Inferior parietal cortex (tissue), 1 donor: ENCODE results near the gene MTERF4.
A peak's percentile ranks its signal among the peaks of the same experiment; 100 is the strongest.

Experiments
- DNase-seq: peaks from one replicate; pipeline ENCODE4 v3.0.0-alpha.2; 2016; ENCODE audit errors: extremely low spot score

Gene MTERF4

DNA sequence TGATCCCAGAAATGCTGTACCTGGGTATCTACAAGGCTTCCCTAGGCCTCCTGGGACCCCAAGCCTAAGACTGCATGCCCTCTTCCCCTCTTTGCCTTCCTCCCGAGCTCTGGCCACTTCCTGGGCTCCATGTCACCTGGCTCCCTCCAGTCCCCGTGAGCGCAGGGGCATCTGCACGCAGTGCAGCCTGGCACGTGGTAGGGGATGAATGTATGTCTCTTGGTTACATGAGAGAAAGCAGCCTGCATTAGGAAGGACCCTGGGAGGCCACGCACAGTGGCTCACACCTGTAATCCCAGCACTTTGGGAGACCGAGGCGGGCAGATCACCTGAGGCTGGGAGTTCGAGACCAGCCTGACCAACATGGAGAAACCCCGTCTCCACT lies 31.3 kb upstream of the MTERF4 start:
- no peak for DNase-seq

DNA sequence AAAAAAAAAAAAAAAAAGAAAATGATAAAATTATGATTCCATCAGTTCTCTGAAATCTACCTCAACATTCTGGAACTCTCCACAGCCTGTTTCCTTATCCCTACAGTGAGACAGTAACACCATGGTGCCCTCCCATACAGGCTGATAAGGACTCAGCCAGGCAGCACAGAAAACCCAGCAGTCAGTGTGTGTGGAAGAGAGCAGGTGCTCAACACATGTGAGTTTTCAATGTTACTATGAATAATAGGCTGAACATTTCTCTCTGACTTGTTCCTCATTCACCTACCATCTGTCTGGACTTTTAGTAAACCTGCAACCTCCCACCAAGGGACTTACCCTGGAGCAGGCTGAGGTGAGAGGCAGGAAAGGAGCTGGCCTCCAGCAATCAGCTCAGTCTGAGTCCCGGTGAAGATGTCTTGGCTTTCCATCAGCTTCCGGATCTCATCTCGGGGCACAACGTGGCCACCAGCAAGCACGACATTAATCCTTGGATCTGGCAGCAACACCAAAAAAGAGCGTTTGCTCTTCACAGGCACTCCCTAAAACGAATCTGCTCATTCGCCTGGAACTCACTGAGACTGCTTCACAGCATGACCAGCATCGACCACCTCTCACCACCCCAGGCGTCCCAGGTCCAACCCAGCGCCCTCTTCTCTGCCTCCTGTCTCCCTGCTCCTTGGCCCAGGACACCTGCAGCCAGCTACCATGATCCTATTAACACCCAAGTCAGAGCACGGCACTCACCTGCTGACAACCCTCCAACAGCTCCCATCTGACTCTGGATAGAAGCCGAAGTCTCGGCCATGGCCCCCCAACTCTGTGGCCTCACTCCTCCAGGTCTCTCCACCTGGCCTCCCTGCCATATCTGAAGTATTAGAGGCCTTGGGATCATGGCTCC lies 30.7 kb upstream of the MTERF4 start:
- DNase-seq: no peak

DNA sequence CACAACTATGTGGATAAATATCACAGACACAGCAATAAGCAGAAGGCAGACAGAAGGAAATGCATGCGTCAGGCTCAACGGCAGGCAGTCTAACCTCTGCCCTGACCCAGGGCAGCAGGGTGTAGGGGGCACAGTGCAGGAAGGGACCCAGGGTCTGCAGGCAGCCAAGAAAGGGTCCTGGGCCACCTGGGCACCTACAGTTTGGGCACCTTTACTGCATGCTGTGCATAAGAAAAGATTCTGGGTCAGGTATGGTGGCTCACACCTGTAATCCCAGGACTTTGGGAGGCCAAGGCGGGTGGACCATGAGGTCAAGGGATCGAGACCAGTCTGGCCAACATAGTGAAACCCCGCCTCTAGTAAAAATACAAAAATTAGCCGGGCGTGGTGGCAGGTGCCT lies 29.4 kb upstream of the MTERF4 start:
- no peak for DNase-seq

DNA sequence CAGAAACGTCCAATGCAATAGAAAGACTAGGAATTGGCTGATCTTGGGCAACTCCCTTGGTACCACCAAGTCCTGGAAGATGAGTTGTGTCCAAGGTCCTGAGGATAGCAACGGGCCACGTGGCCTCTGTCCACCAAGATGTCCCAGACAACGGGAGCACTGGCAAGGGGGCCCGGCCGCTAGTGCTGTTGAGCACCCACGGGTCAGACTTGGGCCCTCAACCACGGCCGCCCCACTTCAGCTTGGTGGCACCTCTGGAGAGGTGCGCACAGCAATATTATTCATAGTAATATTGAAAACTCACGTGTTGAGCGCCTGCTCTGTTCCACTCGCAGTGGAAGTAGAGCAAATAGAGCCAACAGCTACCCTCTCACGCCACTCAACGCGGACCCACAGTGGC lies 28.2 kb upstream of the MTERF4 start:
- no peak for DNase-seq

DNA sequence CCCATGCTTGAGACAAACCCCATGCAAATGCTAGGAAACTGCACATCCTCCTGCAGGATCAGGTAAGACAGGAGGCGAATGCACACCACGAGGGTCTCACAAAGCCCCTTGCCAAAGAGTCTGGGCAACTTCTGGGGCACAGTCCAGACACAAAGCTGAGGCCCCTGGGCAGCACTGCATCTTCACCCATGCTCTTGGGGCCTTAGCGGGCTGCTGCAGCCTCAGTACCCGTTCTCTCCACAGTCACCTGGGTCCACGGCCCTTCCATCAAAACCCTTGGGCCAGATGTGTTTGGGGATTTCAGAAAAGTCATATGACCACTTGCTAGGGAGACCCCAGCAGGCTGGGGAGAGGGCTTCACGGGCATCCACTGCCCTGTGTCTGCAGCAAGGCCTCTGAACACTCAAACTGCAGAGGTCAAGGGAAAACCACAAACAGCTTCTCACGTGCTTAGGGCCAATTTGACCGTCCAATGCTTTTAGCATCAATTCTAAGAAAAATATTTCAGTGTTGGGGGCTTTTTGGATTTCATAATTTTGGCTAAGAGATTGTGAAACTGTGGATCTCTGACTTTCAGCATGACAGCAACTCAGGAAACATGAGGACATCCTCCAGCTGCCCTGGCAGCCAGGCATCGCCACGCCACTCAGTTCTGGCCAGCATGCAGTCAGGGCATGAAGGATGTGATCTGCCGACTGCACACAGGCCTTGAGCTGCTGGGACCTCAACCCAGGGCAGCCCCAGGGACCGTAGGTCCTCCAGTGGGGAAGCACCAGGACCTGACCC lies 27.2 kb upstream of the MTERF4 start:
- no peak for DNase-seq

DNA sequence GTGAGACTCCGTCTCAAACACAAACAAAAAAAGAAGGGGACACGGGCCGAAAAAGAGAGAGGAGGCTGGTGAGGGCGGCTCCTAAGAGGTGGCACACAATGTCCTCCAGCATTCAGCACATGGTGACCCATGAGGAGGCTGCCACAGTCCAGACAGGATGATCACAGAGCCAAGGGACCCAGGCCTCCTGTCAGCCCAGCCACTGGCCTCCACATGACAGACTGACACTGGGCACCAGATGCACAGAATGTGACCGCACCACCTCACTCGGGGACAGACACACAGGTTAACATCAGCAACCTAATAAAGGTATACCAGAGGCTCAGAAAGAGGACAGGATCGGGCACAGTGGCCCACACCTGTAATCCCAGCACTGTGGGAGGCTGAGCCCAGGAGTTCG lies 26.2 kb upstream of the MTERF4 start:
- no peak for DNase-seq

DNA sequence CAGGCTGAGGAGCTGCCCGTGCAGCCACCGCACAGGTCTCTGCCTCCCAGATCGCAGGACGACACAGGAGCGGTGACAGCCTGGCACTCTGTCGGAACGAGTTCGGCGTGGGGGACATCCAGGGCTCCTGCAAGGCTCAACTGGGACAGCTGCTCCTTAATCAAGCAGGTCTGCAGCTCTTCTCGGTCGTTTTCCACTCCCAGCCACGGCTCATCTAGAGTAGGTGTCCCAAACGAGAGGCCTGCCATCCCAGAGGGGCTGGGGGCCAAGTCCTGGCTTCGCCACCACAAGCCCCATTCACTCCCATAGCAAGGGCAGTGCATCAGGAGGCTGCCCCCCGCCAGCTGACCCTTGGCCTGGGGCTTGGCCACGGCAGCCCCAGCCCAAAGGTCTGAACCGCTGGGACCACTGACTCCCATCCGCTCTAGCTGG lies 24.7 kb upstream of the MTERF4 start:
- no peak for DNase-seq

DNA sequence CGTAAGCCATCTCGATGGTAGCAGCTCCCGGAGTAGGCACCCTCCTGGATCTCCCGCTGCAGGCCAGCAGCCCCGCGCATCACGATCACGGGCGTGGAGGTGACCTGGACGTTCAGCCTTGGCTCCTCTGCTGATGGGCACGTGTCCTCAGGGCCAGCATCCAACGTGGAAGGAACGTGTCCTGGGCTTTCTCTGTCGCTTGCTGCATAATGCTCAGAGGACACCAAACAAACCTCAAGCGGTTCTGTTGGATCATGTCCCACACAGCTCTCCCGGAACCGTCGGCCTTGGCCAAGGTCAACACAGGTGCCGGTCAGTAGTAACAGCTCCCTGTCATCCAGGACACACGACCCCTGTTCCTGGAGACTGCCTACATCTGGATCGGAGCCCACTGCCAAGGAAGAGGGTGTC lies 24.1 kb upstream of the MTERF4 start:
- DNase-seq: no peak

DNA sequence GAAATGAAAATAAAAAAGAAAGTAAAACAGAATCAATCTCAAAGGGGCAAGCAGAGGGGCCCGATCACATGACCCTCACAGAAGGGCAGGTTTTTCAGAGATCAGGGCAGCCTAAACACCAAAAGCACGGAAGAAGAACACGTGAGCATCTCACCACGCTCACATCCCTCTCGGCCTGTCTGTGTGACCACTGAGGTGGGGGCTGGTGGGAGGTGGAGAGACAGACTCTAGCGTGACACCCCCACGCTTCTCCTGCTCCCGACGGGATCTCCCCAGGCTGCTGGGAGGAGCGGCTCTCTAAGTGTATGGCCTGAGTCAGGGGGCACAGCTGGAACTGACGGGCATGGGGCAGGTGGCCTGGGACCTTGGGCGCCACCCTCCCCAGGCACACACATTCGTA lies 23.5 kb upstream of the MTERF4 start:
- DNase-seq: no peak

DNA sequence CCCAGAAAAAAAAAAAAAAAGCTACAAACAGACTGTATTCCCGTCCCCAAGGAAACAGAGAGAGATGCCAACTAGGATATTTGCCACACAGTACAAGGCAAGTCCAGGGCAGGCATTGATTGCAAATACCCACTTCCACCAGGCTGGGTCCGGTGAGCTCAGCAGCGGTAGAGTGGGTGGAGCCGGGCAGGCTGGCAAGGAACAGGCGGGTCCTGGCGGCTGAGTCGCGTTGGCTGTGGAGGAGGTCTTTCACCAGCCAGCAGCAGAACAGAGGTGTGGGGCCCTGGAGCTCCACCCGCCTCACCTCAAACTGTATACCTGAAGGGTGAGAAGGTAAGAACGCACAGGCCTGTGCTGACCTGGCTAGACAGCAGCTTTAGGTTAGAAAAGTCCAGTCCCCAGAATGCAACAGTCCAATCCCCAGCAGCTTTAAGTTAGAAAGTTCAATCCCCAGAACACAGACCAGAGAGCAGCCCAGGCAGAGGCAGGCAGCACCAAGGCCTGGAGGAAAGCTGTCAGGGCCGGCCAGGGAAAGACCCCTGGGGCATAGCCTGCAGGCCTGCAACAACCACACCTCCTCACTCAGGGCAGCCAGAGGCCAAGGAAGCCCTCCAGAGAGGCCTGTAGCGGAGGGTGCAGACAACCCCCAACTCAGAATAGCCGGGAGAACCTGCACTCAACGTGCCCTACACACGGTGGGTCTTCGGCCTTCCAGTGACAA lies 21.9 kb upstream of the MTERF4 start:
- DNase-seq: peak; percentile 9

DNA sequence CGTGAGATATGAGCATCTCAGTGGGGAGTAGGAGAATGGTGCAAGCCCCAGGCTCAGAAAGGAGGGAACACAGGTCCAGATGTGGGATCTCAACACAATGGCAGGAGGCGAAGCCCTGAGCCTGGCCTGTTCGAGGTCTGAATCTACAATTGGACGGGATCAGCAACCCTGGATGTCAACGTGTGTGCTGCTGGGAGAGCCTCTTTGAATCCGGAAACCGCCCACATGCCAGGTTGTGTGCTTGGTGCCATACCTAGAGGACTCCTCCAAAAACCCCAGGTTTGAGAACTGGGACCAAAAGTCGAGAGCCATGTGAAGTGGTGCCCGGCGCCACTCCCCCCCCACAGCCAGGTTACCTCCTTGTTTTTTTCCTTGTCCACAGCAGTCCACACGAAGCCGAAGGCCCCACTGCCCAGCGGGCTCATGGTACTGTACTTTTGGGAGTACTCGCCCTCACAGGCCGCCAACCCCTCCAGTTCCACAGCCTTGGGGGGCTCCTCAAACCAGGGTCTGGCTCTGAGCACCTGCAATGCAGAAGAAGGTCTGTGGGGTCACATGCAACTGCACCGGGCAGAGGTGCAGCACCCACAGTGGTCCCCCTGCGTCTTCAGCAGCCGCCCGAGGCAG lies 20.4 kb upstream of the MTERF4 start:
- no peak for DNase-seq

DNA sequence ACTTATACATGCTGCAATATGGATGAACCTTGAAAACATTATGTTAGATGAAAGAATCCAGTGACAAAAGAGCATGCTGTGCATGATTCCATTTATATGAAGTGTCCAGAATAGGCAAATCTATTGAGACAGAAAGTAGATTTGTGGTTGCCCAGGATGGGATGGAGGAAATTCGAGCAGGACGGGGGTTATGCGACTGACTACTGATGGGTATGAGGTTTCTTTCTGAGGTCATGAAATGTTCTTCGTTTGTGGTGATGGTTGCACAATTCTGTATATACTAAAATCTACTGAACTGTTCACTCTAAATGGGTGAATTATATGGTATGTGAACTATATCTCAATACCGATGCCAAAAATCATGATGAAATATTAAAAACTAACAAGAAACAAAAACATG lies 18.9 kb upstream of the MTERF4 start:
- no peak for DNase-seq

DNA sequence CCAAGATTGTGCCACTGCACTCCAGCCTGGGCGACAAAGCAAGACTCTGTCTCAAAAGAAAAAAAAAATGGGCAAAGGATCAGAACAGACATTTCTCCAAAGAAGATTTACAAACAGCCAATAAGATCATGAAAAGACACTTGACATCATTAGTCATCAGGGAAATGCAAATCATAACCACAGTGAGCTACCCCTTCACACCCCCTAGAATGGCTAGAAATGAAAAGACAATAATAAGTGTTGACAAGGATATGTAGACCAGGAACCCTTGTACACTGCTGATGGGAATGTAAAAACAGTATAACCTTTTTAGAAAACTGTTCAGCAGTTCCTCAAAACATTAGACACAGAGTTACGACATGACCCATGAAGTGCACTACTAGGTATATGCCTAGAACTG lies 18.4 kb upstream of the MTERF4 start:
- no peak for DNase-seq

DNA sequence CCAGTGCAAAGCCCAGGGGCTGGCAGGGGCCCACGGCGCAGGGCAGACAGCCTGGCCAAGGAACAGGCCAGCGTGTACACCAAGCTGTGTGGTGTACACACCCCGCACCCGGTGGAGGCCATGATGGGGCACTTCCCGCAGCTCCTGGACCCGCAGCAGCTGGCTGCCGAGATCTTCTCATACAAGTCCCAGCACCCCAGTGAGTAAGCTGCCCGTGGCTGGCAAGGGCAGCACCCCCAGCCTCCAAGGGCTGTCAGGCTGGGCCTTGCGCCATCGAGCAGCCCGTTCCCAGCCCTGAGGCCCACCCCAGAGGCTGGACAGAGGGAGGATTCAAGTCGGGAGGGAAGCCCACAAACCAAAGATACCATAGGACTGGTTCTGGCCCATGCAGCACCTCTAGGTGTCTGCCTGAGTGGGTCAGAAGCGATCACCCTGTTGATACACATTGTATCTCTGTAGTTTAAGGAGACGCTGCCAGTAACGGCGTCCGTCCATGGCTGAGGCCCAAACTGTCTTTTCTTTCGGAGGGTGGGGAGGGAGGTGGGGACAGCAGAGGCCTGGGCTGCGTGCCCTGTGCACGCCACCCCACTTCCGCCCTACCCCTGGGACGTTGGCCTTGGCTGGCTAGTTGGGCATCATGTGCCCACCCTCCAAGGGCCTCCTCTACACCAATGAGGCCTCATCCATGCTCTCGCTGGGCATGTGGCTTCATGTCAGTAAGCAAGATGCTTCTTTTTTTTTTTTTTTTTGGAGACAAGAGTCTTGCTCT lies 16.8 kb upstream of the MTERF4 start:
- no peak for DNase-seq

DNA sequence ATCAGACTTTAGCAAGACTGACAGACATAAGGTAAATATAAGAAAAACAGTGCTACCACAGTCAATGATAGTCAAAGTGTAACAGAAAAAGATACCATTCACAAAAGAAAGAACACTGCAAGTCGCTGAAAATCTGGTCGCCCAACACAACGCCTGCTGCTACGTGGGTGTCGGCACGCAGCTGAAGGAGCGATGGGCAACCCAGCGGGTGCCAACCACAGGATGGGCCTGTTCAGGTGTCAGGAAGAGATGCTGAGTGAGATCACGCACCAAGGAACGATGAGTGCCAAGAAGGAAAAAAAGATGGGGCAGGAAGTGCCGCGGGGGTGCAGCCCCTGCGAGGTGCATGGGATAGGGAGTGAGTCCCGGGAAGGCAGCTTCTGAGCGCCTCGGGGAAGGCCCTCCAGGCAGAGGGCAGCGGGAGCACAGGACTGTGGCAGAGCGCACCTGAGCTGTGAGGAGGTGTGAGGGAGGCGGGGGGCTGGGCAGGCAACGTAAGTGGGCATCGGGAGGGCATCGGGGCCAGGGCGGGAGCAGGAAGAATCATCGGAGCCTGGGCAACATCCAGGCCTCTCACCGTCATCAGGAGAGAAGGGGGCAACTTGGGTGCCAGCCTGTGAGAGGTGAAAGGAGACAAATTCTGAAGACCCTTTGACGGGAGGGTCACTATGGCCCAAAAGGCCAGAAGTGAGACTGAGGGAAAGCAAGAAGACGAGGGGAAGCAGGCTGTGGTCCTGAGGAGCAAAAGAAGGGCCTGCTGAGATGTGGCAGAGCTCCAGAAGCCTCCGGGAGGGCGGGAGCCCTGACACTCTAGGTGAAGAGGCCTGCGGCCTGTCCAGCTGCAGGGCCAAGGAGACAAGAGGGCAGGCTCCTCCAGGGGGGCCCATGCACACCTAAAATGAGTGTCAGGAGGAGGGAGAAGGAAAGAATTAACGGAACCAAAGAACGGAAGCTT lies 14.8 kb upstream of the MTERF4 start:
- no peak for DNase-seq

DNA sequence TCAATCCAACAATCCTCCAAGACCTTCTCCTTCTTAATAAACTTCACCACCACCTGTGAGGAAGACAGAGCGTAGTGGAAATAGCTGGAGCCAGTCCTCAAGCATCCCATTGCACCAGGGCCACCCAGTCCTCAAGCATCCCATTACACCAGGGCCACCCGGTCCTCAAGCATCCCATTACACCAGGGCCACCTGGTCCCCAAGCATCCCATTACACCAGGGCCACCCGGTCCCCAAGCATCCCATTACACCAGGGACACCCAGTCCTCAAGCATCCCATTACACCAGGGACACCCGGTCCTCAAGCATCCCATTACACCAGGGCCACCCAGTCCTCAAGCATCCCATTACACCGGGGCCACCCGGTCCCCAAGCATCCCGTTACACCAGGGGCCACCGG lies 13.3 kb upstream of the MTERF4 start:
- DNase-seq: no peak

DNA sequence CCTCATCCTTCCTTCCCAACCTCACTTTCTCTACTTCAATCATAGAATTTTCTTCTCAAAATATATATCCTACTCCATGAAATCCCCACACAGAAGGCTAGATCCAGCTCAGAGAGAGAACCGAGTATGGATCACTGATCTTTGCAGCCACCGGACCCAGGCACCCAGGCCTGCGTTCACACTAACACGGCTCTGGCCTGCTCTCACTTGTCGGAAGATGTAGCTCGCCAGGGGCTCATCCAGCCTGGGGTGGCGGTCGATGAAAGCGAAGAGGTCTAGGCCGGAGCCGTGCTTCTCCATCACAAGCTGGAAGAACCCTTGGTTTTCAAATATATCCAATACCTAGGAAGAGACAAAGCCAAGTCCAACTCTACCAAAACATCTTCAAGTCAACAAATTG lies 12.7 kb upstream of the MTERF4 start:
- no peak for DNase-seq

DNA sequence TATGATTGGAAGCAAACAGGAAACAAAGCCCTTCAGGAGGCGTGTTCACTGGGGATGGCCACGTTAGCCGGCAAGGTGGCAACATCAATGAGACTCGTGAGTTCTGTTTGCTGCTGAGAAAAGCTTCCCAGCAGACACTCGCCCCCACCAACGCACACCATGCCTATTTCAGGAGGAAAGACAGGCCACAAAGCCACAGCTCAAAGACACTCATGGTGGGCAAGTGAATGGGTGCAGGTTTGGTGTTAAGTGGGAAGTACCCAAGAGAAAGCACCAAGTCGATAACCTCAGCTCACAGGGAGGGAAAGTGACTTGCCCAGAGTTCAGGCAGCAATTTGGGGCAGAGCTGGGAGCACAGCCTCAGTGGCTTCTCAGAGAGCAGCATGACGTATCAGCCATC lies 10.5 kb upstream of the MTERF4 start:
- no peak for DNase-seq

DNA sequence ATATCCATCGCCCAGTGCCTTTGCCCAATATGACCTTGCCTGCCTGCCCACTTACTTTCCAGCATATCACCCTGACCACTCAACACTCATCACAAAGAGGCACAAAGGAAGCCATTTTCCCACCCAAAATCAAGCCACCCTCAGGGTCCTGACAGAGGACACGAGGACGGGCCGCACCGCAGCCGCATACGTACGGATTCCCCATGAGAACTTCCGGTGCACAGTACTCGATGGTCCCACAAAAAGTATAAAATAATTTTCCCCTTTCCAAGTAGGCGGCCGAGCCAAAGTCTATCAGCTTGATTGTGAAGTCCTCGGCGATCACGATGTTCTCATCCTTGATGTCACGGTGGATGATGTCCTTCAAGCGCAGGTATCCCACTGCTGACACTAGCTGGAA lies 10.0 kb upstream of the MTERF4 start:
- DNase-seq: no peak

DNA sequence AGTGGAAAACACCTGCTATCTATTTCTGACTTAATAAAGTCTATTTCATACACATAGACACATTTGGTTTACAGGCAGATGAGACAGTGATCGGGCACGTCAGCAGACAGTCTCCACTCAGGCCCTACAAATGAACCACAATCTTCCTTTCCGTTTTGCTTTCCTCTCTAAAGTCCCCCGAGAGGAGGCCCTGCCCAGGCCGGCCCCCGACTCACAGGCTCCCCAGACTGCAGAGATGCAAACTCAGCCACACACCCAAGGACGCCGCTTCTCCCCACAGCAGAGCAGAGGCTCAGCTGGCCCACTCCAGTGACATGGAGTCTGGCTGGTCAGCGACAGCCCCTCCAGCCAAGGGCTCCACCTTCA lies 9.3 kb upstream of the MTERF4 start:
- DNase-seq: no peak
